ENCODE measurements around the gene WFDC5.

The WFDC5 gene

GRCh38 chr20:45113865-45114264, 1.1 kb downstream of the WFDC5 start:
- DNase-seq = no peak

- no peak for DNase-seq
These were observed 2.2 kb downstream of the WFDC5 start for GRCh38 chr20:45112754-45113153.

GRCh38 chr20:45111799-45112471, 3.0 kb downstream of the WFDC5 start:
- DNase-seq = no peak

- DNase-seq = no peak
These were observed 3.7 kb downstream of the WFDC5 start for GRCh38 chr20:45111285-45111684.

- DNase-seq = no peak
These were observed 4.7 kb downstream of the WFDC5 start for GRCh38 chr20:45110301-45110700.

- no peak for DNase-seq
These were observed 5.3 kb downstream of the WFDC5 start for GRCh38 chr20:45109634-45110033.

- DNase-seq = no peak
These were observed 9.7 kb downstream of the WFDC5 start for GRCh38 chr20:45105317-45105716.

GRCh38 chr20:45104786-45105185, 10.2 kb downstream of the WFDC5 start:
- DNase-seq = no peak

- DNase-seq = no peak
These were observed 11.9 kb downstream of the WFDC5 start for GRCh38 chr20:45103072-45103471.

- no peak for DNase-seq
These were observed 13.6 kb downstream of the WFDC5 start for GRCh38 chr20:45101333-45101850.

- DNase-seq = no peak
These were observed 14.3 kb downstream of the WFDC5 start, which contains the start of gene KCNS1 for GRCh38 chr20:45100563-45101245. Gene KCNS1 (minus strand): TSS chr20:45101127. CDS start chr20:45099236, 1,891 bp downstream.

- no peak for DNase-seq
These were observed 16.7 kb downstream of the WFDC5 start for GRCh38 chr20:45098103-45098773.

- DNase-seq = no peak
These were observed 17.4 kb downstream of the WFDC5 start for GRCh38 chr20:45097485-45098102.

GRCh38 chr20:45096781-45097180, 18.2 kb downstream of the WFDC5 start:
- DNase-seq = no peak

- DNase-seq = no peak
These were observed 19.2 kb downstream of the WFDC5 start for GRCh38 chr20:45095805-45096238.

GRCh38 chr20:45094864-45095574, 20.0 kb downstream of the WFDC5 start:
- DNase-seq = no peak

- DNase-seq = no peak
These were observed 20.8 kb downstream of the WFDC5 start for GRCh38 chr20:45094201-45094600.

GRCh38 chr20:45092898-45093297, 22.1 kb downstream of the WFDC5 start:
- DNase-seq = no peak

GRCh38 chr20:45091366-45091765, 23.6 kb downstream of the WFDC5 start:
- DNase-seq = no peak

GRCh38 chr20:45090481-45090880, 24.5 kb downstream of the WFDC5 start:
- no peak for DNase-seq

GRCh38 chr20:45088247-45088646, 26.7 kb downstream of the WFDC5 start:
- DNase-seq = no peak

GRCh38 chr20:45087814-45088213, 27.2 kb downstream of the WFDC5 start:
- DNase-seq = no peak

All from activated gamma-delta T cell (primary cell).